Nephron progenitor cell (in vitro differentiated cells): ENCODE data around the gene PSMC3IP.
A peak's percentile ranks its signal among the peaks of the same experiment; 100 is the strongest.
"Not testable (repeated sequence)": the region's sequence is repeated elsewhere in the genome, so short reads cannot be mapped to it uniquely, and the experiment has no call there.

Experiments
- DNase-seq: peaks from one replicate; pipeline ENCODE4 v3.0.0; 2021
- H3K27ac Mint-ChIP-seq: 2 replicates; pipeline ENCODE4 v1.8.0; 2021; ENCODE audit warnings: mild to moderate bottlenecking, moderate library complexity, mixed read lengths
- H3K27me3 Mint-ChIP-seq: 2 replicates; pipeline ENCODE4 v1.8.0; 2021; ENCODE audit warnings: mild to moderate bottlenecking, low read depth, mixed read lengths; ENCODE audit not compliant: poor library complexity
- H3K36me3 Mint-ChIP-seq: 2 replicates; pipeline ENCODE4 v1.8.0; 2021; ENCODE audit warnings: low read depth, mixed read lengths
- H3K4me1 Mint-ChIP-seq: 2 replicates; pipeline ENCODE4 v1.8.0; 2021; ENCODE audit warnings: mixed read lengths
- H3K4me3 Mint-ChIP-seq: 2 replicates; pipeline ENCODE4 v1.8.0; 2021; ENCODE audit warnings: mild to moderate bottlenecking, moderate library complexity, mixed read lengths
- H3K9me3 Mint-ChIP-seq: 2 replicates; pipeline ENCODE4 v1.8.0; 2021; ENCODE audit warnings: mild to moderate bottlenecking, moderate library complexity, mixed read lengths
- TF ChIP-seq, protein P1 (sequence below): fragments of 200-600 bp; sonication (generic); IDR thresholded peaks from 2 replicates; pipeline ENCODE4 v1.5.0; 2021; ENCODE audit warnings: antibody characterized with exemption

PSMC3IP gene

DNA sequence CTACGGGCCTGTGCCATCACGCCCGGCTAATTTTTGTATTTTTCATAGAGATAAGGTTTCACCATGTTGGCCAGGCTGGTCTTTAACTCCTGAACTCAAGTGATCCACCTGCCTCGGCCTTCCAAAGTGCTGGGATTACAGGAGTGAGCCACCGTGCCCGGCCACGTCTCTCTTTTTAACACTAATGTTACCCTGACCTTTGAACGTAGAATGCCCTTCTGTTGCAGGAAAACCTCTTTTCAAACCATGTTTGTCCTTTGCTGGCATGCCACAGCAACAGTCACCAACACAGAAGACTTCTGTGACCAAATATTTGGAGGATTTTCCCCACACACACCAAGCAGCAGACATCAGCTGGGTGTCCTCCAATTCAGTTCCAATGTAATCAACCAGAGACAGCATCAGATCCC lies 32.6 kb downstream of the PSMC3IP start:
- H3K27me3 Mint-ChIP-seq, result no peaks in the 10 kb centered on the region
- peaks cover 17% of the 10 kb centered on the region for H3K4me1 Mint-ChIP-seq
- no peaks in the 10 kb centered on the region for H3K9me3 Mint-ChIP-seq
- H3K27ac Mint-ChIP-seq, result peak overlapping the region; percentile 11
- H3K36me3 Mint-ChIP-seq, result peaks cover 8% of the 10 kb centered on the region
- TF ChIP-seq, protein P1, sequence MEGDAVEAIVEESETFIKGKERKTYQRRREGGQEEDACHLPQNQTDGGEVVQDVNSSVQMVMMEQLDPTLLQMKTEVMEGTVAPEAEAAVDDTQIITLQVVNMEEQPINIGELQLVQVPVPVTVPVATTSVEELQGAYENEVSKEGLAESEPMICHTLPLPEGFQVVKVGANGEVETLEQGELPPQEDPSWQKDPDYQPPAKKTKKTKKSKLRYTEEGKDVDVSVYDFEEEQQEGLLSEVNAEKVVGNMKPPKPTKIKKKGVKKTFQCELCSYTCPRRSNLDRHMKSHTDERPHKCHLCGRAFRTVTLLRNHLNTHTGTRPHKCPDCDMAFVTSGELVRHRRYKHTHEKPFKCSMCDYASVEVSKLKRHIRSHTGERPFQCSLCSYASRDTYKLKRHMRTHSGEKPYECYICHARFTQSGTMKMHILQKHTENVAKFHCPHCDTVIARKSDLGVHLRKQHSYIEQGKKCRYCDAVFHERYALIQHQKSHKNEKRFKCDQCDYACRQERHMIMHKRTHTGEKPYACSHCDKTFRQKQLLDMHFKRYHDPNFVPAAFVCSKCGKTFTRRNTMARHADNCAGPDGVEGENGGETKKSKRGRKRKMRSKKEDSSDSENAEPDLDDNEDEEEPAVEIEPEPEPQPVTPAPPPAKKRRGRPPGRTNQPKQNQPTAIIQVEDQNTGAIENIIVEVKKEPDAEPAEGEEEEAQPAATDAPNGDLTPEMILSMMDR, result no peak
- no peak for DNase-seq
- H3K4me3 Mint-ChIP-seq, result no peak overlapping the region

DNA sequence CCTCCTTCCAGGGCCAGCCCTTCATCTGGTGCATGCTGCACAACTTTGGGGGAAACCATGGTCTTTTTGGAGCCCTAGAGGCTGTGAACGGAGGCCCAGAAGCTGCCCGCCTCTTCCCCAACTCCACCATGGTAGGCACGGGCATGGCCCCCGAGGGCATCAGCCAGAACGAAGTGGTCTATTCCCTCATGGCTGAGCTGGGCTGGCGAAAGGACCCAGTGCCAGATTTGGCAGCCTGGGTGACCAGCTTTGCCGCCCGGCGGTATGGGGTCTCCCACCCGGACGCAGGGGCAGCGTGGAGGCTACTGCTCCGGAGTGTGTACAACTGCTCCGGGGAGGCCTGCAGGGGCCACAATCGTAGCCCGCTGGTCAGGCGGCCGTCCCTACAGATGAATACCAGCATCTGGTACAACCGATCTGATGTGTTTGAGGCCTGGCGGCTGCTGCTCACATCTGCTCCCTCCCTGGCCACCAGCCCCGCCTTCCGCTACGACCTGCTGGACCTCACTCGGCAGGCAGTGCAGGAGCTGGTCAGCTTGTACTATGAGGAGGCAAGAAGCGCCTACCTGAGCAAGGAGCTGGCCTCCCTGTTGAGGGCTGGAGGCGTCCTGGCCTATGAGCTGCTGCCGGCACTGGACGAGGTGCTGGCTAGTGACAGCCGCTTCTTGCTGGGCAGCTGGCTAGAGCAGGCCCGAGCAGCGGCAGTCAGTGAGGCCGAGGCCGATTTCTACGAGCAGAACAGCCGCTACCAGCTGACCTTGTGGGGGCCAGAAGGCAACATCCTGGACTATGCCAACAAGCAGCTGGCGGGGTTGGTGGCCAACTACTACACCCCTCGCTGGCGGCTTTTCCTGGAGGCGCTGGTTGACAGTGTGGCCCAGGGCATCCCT lies 34.1 kb downstream of the PSMC3IP start:
- Mint-ChIP-seq H3K27ac (no peak overlapping the region), H3K36me3 (peaks cover 17% of the 10 kb centered on the region), H3K9me3 (no peaks in the 10 kb centered on the region), H3K4me1 (peaks cover 14% of the 10 kb centered on the region), H3K27me3 (peaks cover 3% of the 10 kb centered on the region), H3K4me3 (no peak overlapping the region)
- TF ChIP-seq, protein P1, result no peak
- no peak for DNase-seq

DNA sequence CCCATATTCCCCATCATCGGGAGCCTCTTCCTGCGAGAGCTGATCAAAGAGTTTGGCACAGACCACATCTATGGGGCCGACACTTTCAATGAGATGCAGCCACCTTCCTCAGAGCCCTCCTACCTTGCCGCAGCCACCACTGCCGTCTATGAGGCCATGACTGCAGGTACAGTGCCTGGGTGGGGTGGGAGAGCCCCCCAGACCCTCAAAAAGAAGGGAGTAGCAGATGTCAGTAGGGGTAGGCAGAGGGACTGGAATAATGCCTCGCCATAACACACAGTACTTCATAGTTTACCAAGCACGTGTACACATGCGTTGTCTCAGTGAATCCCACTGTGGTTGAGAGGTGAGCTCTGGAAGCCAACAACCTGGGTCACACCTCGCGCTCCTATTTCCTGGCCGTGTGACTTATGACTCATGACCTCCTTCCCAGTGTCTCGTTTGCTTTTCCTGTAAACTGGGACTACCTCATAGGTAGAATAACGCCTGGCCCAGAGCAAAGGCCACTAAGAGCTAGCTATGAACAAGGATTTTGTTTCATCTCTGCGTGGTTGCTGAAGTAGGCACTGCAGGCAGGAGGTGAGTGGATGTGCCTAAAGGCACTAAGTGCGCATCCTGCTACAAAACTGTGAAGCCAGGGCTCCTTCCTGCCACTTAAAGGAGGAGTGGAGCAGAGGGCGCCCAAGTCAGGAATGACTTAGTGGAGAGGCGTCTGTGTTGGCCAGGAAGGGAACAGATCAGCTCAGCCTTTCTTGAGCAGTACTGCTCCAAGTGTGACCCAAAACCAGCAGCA lies 36.3 kb downstream of the PSMC3IP start:
- Mint-ChIP-seq H3K4me3 (no peak overlapping the region), H3K4me1 (peaks cover 31% of the 10 kb centered on the region), H3K36me3 (peaks cover 17% of the 10 kb centered on the region), H3K9me3 (no peaks in the 10 kb centered on the region), H3K27me3 (peaks cover 3% of the 10 kb centered on the region), H3K27ac (peak overlapping the region; percentile 91)
- TF ChIP-seq, protein P1, result no peak
- no peak for DNase-seq

DNA sequence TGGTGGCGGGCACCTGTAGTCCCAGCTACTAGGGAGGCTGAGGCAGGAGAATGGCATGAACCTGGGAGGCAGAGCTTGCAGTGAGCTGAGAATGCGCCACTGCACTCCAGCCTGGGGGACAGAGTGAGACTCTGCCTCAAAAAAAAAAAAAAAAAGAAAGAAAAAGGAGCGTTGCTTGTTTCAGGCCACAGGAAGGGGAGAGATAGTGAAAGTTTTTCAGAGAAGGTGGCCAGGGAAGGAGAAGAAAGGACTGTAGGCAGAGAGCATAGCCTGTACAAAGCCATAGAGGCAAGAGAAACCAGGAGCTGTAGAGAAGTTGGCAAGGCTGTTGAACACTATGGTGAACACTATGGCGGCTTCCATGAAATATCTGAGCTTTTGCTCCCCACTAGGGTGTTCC lies 37.0 kb downstream of the PSMC3IP start:
- H3K36me3 Mint-ChIP-seq, result peaks cover 17% of the 10 kb centered on the region
- H3K9me3 Mint-ChIP-seq, DNase-seq, H3K27me3 Mint-ChIP-seq, H3K4me3 Mint-ChIP-seq: not testable (repeated sequence)
- peak overlapping the region; percentile 84 for H3K27ac Mint-ChIP-seq
- H3K4me1 Mint-ChIP-seq, result peaks cover 35% of the 10 kb centered on the region

DNA sequence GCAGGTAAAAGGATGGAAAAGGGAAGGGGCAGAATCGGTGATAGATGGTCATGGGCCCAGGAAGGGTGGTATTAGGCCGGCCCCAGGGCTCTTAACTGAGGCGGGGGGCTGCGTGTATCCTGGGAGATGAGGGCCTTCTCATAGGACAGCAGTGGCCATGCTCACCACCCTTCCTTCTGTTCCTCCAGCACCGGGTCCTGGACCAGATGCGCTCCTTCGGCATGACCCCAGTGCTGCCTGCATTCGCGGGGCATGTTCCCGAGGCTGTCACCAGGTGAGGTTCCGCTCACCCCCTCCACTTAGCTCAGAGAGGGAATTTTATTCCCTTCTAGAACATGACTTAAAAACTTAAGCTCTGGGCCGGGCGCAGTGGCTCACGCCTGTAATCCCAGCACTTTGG lies 39.0 kb downstream of the PSMC3IP start:
- no peak for DNase-seq
- H3K9me3 Mint-ChIP-seq, result no peaks in the 10 kb centered on the region
- H3K4me3 Mint-ChIP-seq, result no peak overlapping the region
- TF ChIP-seq, protein P1, result no peak
- peaks cover 45% of the 10 kb centered on the region for H3K4me1 Mint-ChIP-seq
- H3K27ac Mint-ChIP-seq, result no peak overlapping the region
- H3K27me3 Mint-ChIP-seq, result peaks cover 9% of the 10 kb centered on the region
- H3K36me3 Mint-ChIP-seq, result peaks cover 12% of the 10 kb centered on the region

DNA sequence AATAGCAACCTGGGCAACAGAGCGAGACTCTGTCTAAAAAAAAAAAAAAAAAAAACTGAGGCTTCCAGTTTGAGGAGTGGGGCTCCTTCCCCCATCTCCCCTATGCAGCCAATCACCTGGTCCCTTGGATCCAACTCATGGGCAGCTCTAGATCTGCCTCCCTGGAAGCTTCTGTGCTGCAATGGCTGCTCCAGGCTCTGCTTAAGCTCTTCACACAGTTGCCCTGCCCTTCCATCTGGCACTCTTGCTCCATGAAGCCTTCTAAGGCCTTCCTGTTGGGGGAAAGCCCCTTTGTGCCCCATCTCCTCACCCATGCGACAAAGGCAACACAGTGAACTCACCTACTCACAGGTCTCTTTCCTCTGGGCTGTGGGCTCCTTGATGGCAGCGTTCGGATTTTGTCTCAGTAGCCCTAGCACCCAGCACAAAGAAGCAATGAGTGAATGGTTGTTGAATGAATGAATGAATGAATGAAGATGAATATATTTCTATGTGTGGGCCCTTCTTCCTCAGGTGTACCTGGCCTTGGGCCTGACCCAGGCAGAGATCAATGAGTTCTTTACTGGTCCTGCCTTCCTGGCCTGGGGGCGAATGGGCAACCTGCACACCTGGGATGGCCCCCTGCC lies 39.6 kb downstream of the PSMC3IP start:
- peaks cover 12% of the 10 kb centered on the region for H3K36me3 Mint-ChIP-seq
- DNase-seq, result no peak
- H3K27me3 Mint-ChIP-seq, result peaks cover 12% of the 10 kb centered on the region
- TF ChIP-seq, protein P1, result no peak
- H3K4me1 Mint-ChIP-seq, result peaks cover 49% of the 10 kb centered on the region
- no peaks in the 10 kb centered on the region for H3K9me3 Mint-ChIP-seq
- H3K27ac Mint-ChIP-seq, result no peak overlapping the region
- peak overlapping the region; percentile 73 for H3K4me3 Mint-ChIP-seq
